Large intestine (tissue), 3 donors: ENCODE results near the gene ABCB8. TPM values are rescaled to one million over a fixed set of nuclear protein-coding genes. Genes with fewer than 3 reads are reported as not detected.
"Not testable (repeated sequence)": the region's sequence is repeated elsewhere in the genome, so short reads cannot be mapped to it uniquely, and the experiment has no call there.

Experiments
- DNase-seq, 2 donors: peaks; one replicate each; pipeline versions ENCODE4 v3.0.0 to v3.0.0-alpha.2; 2013
- H3K27ac ChIP-seq: one replicate; pipeline ENCODE4 v1.5.1; 2013; ENCODE audit warnings: low read length
- H3K27me3 ChIP-seq: 2 replicates; pipeline ENCODE4 v1.6.1; 2013; ENCODE audit warnings: low read length; ENCODE audit not compliant: control insufficient read depth, insufficient read depth
- H3K36me3 ChIP-seq: 2 replicates; pipeline ENCODE4 v1.6.1; 2013; ENCODE audit warnings: low read length; ENCODE audit not compliant: control insufficient read depth, insufficient read depth
- H3K4me1 ChIP-seq: one replicate; pipeline ENCODE4 v1.6.1; 2013; ENCODE audit warnings: low read length; ENCODE audit not compliant: control insufficient read depth, insufficient read depth
- H3K4me3 ChIP-seq: one replicate; pipeline ENCODE4 v1.5.1; 2013; ENCODE audit warnings: low read length
- H3K9me3 ChIP-seq: one replicate; pipeline ENCODE4 v1.6.1; 2013; ENCODE audit warnings: mild to moderate bottlenecking, low read depth, low read length, moderate library complexity; ENCODE audit not compliant: control insufficient read depth
- WGBS: methylation state at CpG from one replicate; pipeline ENCODE4 v1.1.5; 2013; ENCODE audit warnings: low lambda C conversion rate; ENCODE audit not compliant: insufficient coverage; 5-methylcytosine and 5-hydroxymethylcytosine counted together
- polyA plus RNA-seq: library from polyadenylated mRNA; unstranded; fragments of 120-200 nt; gene quantifications from one replicate; pipeline ENCODE4 v1.2.1, GENCODE V29; 2013

Gene ABCB8
- polyA plus RNA-seq, 1 donor: 24.2 TPM

- Histone ChIP-seq H3K36me3 (no peaks in the 10 kb centered on the region), H3K27me3 (no peaks in the 10 kb centered on the region), H3K4me1 (peaks cover 31% of the 10 kb centered on the region), H3K4me3 (no peak overlapping the region), H3K27ac (no peak overlapping the region), H3K9me3 (peaks cover 6% of the 10 kb centered on the region)
- no peak for DNase-seq
- WGBS: no CpG with 5 or more reads among the region's 7 CpGs
These were observed 20.8 kb upstream of the ABCB8 start for GRCh38 chr7:151007469-151007898.

- WGBS: no CpG with 5 or more reads among the region's 11 CpGs
- H3K27me3 ChIP-seq: no peaks in the 10 kb centered on the region
These were observed 20.1 kb upstream of the ABCB8 start for GRCh38 chr7:151008143-151008510.

GRCh38 chr7:151008511-151009323 lies 19.5 kb upstream of the ABCB8 start:
- H3K27ac ChIP-seq: no peak overlapping the region
- peaks cover 6% of the 10 kb centered on the region for H3K9me3 ChIP-seq
- H3K27me3 ChIP-seq: no peaks in the 10 kb centered on the region
- peak; percentile 57 to 58 for DNase-seq
- peaks cover 43% of the 10 kb centered on the region for H3K4me1 ChIP-seq
- no CpG with 5 or more reads among the region's 40 CpGs for WGBS
- peak overlapping the region; percentile 34 for H3K4me3 ChIP-seq
- H3K36me3 ChIP-seq: no peaks in the 10 kb centered on the region

More at GRCh38 chr7:151008143-151008510, 20.1 kb upstream of the ABCB8 start:
- peaks cover 6% of the 10 kb centered on the region for H3K9me3 ChIP-seq
- H3K36me3 ChIP-seq: no peaks in the 10 kb centered on the region
- DNase-seq: no peak
- H3K27ac ChIP-seq: no peak overlapping the region
- peaks cover 38% of the 10 kb centered on the region for H3K4me1 ChIP-seq
- peak overlapping the region; percentile 34 for H3K4me3 ChIP-seq

DNA sequence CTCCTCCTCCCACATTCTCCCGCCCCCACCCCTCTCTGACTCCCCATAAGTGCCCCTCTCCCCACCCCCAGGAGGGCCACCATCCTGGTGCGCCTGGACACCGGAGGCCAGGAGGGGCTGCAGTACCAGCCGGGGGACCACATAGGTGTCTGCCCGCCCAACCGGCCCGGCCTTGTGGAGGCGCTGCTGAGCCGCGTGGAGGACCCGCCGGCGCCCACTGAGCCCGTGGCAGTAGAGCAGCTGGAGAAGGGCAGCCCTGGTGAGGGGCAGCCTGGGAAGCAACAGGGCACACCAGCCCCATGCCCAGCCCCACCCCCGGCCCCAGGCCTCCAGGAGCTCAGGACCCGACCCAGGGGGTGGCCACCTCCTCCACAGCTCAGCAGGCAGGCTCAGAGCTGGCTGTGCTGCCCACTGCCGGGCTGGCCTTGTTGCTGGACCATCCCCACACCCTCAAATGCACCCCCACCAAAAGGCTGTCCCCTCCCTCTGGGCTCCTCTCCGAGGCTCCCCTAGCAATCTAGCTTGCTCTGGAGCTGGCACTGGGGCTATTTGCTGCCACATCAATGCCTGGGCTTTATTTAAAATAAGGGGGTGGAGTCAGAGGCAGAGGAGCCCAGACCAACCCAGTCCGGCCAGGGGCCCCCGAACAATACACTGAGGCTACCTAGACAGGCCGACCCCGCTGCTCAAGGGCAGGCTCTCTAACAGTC lies 18.8 kb upstream of the ABCB8 start:
- Histone ChIP-seq H3K27me3 (no peaks in the 10 kb centered on the region), H3K9me3 (peaks cover 6% of the 10 kb centered on the region), H3K4me1 (peaks cover 49% of the 10 kb centered on the region), H3K36me3 (no peaks in the 10 kb centered on the region), H3K4me3 (no peak overlapping the region), H3K27ac (no peak overlapping the region)
- no peak for DNase-seq
- no CpG with 5 or more reads among the region's 22 CpGs for WGBS

- Histone ChIP-seq H3K27ac (peak overlapping the region; percentile 43), H3K4me1 (peaks cover 49% of the 10 kb centered on the region), H3K4me3 (peak overlapping the region; percentile 28), H3K36me3 (no peaks in the 10 kb centered on the region), H3K9me3 (peaks cover 6% of the 10 kb centered on the region), H3K27me3 (no peaks in the 10 kb centered on the region)
- DNase-seq: peak in 1 of 2 donors; percentile 33
- WGBS: no CpG with 5 or more reads among the region's 7 CpGs
These were observed 18.3 kb upstream of the ABCB8 start for GRCh38 chr7:151010037-151010306.

- peak overlapping the region; percentile 28 for H3K4me3 ChIP-seq
- peak; percentile 57 to 79 for DNase-seq
- H3K4me1 ChIP-seq: peaks cover 49% of the 10 kb centered on the region
- H3K9me3 ChIP-seq: peaks cover 6% of the 10 kb centered on the region
- no CpG with 5 or more reads among the region's 18 CpGs for whole genome bisulfite sequencing
- no peaks in the 10 kb centered on the region for H3K36me3 ChIP-seq
- H3K27me3 ChIP-seq: no peaks in the 10 kb centered on the region
- peak overlapping the region; percentile 43 for H3K27ac ChIP-seq
These were observed 17.7 kb upstream of the ABCB8 start for GRCh38 chr7:151010307-151011096.

- no peaks in the 10 kb centered on the region for H3K27me3 ChIP-seq
- DNase-seq: no peak
These were observed 17.2 kb upstream of the ABCB8 start for GRCh38 chr7:151011097-151011409.

DNA sequence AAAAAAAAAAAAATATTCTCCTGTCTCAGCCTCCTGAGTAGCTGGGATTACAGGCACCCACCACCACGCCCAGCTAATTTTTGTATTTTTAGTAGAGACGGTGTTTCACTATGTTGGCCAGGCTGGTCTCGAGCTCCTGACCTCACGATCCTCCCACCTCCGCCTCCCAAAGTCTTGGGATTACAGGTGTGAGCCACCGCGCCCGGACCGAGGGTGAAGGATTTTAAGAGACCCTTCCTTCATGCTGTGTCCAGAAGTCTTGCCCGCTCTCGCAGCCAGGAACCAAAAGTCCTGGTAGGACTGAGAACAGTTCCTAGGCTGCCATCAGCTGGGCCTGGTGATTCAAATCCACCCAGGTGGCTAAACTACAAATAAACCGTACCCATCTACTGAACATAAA lies 16.6 kb upstream of the ABCB8 start:
- peak overlapping the region; percentile 70 for H3K27ac ChIP-seq
- DNase-seq: not testable (repeated sequence)

More at GRCh38 chr7:151011097-151011409, 17.2 kb upstream of the ABCB8 start:
- WGBS: no CpG with 5 or more reads among the region's 1 CpG
- peaks cover 6% of the 10 kb centered on the region for H3K9me3 ChIP-seq
- no peaks in the 10 kb centered on the region for H3K36me3 ChIP-seq
- peak overlapping the region; percentile 28 for H3K4me3 ChIP-seq
- H3K27ac ChIP-seq: peak overlapping the region; percentile 43
- H3K4me1 ChIP-seq: peaks cover 49% of the 10 kb centered on the region

GRCh38 chr7:151012031-151012692 lies 16.1 kb upstream of the ABCB8 start:
- Histone ChIP-seq H3K27ac (peak overlapping the region; percentile 70), H3K4me3 (no peak overlapping the region), H3K27me3 (peaks cover 5% of the 10 kb centered on the region), H3K9me3 (peaks cover 4% of the 10 kb centered on the region), H3K4me1 (peaks cover 49% of the 10 kb centered on the region), H3K36me3 (no peaks in the 10 kb centered on the region)
- DNase-seq: peak; percentile 90 to 96
- no CpG with 5 or more reads among the region's 6 CpGs for WGBS

More for the DNA sequence above, 16.6 kb upstream of the ABCB8 start:
- not testable (repeated sequence) for H3K4me3 ChIP-seq, H3K9me3 ChIP-seq, H3K36me3 ChIP-seq, H3K27me3 ChIP-seq
- peaks cover 49% of the 10 kb centered on the region for H3K4me1 ChIP-seq
- no CpG with 5 or more reads among the region's 12 CpGs for WGBS

DNA sequence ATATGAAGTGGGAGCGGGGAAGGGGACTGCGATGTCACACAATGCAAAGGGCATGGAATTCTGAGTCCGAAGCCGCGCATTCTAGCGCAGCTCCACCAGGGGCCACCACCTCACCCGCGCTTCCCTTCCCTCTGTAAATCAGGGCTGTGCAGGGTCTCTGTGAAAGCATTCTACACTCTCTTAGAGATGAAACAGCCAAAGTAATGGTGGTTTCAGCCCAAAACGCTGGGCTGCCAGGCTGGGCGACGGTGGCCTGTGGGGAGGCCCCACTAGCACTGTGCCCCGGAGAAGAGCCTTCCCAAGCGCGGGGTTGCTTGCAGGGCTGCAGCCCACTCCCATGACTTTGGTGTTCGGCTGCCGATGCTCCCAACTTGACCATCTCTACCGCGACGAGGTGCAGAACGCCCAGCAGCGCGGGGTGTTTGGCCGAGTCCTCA lies 15.3 kb upstream of the ABCB8 start:
- H3K4me3 ChIP-seq: peak overlapping the region; percentile 15
- DNase-seq: peak; percentile 44 to 67
- H3K27me3 ChIP-seq: peaks cover 12% of the 10 kb centered on the region

More for the DNA sequence above, 15.3 kb upstream of the ABCB8 start:
- H3K27ac ChIP-seq: peak overlapping the region; percentile 70
- no peaks in the 10 kb centered on the region for H3K36me3 ChIP-seq
- H3K4me1 ChIP-seq: peaks cover 51% of the 10 kb centered on the region
- peaks cover 4% of the 10 kb centered on the region for H3K9me3 ChIP-seq
- no CpG with 5 or more reads among the region's 23 CpGs for WGBS
